ENCODE measurements around the gene MTX1.

Gene MTX1

DNA sequence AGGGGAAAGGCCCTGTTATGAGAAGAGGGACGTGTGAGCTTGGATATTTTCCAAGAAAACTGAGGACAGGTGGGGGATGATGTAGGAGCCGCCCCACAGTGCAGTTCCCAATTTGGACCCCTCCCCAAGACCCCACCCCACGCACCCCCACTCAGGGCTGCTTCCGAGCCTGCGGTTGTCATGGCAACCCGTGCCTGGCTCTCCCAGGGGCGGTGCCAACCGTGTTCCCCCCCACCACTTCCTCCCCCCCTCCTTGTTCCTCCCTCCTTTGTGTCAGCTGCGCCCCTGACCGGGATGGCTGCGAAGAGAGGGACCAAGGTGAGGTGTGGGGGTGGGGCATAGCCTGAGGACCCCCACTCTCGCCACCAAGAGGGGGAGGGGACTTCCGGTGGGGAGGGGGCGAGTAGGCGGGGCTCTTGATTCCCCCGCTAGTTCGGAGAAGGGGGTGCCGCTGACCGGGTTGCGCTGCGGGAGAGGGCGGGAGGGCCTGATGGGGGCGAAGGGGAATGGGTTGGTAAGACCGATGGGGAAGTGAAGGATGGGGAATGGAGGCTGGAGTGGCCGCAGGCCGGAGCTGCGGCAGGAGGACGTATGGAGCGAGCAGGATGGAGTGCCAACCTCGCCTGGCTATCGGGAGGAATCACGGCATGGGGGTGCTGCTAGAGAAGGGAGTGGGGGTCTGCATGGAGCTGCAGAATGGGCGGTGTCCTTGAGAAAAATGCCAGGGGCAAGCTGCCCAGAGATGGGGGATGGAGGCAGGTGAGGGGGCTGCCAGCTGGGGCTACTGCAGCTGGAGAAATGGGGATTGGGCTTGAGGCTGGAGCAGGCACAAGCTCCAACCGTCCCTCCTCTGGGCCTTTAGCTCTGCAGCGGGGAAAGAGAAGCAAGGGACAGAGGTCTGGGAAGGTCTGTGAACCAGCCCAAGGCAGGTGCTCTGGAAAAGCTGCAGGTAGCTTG lies 33.9 kb upstream of the MTX1 start:
- no peak for DNase-seq (ENCODE audit: low spot score)

DNA sequence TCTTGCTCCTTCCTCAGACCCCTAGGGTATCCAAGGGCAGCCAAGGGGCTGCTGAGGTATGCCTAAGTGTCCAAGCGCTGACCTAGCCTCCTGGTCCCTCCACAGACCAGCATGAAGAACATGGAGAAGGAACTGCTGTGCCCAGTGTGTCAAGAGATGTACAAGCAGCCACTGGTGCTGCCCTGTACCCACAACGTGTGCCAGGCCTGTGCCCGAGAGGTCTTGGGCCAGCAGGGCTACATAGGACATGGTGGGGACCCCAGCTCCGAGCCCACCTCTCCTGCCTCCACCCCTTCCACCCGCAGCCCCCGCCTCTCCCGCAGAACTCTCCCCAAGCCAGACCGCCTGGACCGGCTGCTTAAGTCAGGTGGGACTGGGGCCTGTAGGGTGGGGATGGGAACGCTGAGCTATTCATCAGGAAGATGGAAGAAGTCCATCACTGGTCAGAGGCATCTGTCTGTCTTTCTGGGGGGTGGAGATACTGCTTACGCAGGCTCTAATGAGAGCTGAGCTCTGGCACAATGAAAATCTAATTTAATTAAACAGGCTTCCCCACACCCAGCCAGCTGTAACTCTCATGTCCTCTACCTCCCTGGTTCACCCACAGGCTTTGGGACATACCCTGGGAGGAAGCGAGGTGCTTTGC lies 33.1 kb upstream of the MTX1 start:
- no peak for DNase-seq (ENCODE audit: low spot score)

DNA sequence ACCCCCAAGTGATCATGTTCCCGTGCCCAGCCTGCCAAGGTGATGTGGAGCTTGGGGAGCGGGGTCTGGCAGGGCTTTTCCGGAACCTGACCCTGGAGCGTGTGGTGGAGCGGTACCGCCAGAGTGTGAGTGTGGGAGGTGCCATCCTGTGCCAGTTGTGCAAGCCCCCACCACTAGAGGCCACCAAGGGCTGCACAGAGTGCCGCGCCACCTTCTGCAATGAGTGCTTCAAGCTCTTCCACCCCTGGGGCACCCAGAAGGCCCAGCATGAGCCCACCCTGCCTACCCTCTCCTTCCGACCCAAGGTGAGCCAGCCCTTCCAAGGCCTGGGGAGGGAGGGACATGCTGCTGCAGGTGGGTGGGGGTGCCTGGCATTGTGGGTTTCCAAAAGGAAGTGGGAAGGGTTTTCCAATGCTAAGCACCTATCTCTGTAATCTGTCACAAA lies 32.5 kb upstream of the MTX1 start:
- no peak for DNase-seq (ENCODE audit: low spot score)

GRCh38 chr1:155176544-155177071 lies 31.9 kb upstream of the MTX1 start:
- DNase-seq (ENCODE audit: low spot score): peak; percentile 89

DNA sequence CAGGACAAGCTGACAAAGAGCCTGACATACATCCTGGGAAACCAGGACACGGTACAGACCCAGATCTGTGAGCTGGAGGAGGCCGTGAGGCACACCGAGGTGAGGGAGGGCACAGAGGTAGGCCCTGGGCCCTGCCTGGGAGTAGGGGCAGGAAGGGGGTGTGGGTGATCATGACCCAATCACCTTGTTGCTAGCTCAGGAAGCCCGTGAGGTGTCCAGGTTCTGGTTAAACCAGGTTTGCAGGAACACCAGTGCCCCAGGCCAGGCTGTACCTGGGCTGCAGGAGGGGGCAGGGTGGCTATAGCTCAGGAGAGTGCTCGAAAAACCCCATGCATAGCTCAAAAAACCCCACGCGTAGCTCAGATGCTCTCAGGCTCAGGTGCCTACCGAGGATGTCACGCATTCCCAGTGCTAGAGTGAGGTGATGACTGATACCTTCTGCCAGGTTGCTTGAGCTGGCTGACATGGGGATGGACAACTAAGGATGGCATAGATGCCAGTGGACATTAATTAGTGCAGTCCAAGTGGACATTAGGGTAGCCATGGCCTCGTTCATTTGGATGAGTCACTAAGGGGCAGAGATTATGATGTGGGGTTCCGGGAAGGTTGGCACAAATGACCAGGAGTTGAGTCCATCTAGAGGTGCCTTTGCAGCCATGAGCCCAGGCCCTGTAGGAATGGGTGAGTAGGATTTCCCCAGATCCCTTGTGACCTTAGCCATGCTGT lies 31.1 kb upstream of the MTX1 start:
- DNase-seq (ENCODE audit: low spot score): no peak

GRCh38 chr1:155177918-155178281 lies 30.6 kb upstream of the MTX1 start:
- DNase-seq (ENCODE audit: low spot score): no peak

DNA sequence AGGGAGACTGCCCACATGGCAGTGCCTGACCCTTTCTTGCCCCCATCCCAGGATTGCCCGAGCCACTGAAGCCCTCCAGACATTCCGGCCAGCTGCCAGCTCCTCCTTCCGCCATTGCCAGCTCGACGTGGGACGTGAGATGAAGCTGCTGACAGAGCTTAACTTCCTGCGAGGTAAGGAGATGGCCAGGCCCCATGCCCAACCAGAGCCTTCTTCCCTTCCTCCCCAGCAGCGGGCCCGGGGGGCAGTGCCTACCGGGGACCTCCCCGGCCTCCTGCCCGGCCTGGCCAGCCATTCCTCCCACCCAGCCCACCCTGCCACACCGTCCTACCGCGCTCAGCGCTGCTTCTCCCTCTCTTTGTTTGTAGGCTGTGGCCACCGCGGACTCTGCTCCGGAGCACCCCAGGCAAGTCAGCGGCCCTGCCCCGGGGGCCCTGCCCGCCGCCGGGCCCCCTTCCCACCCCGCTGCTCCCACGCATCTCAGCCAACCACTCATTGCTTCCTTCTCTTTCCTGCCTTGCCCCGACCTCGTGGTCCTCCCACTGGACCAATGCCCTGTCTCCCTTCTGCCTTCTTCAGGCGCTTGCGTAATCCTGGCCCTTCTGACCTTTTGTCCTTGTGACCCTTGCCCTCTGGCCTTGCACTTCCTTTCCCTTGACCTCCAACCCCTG lies 29.9 kb upstream of the MTX1 start:
- DNase-seq (ENCODE audit: low spot score): no peak

DNA sequence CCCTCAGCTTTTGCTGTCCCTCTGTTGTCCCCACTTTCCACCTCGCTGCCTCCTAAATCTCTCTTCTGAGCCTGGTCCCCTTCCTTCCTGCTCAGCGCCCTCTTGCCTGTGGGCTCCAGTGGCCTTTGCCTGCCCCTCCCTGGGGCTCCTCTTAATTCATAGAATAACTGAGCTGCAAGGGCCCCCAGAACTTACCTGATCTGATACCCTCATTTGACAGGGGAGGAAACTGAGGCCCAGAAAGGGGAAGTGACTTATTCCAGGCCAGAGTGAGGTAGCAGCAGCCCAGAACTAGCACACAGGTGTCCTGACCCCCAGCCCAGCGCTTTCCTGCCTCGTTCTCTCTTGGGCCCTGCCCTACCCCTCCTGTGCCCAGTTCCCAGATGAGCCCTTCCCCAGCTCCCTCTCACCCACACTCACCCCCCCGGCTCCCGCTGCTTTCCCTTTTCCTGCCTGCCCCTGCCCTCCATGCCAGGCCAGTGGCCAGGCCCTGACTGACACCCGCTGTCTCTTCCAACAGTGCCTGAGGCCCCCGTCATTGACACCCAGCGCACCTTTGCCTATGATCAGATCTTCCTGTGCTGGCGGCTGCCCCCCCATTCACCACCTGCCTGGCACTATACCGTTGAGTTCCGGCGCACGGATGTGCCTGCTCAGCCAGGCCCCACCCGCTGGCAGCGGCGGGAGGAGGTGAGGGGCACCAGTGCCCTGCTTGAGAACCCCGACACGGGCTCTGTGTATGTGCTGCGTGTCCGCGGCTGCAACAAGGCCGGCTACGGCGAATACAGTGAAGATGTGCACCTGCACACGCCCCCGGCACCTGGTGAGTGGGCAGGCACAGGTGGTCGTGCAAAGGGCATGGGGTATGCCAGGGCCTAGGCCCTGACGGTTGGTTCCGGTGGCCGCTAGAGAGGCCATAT lies 29.1 kb upstream of the MTX1 start:
- DNase-seq (ENCODE audit: low spot score): no peak

- no peak for DNase-seq (ENCODE audit: low spot score)
Measured at GRCh38 chr1:155181371-155182051, 27.0 kb upstream of the MTX1 start.

DNA sequence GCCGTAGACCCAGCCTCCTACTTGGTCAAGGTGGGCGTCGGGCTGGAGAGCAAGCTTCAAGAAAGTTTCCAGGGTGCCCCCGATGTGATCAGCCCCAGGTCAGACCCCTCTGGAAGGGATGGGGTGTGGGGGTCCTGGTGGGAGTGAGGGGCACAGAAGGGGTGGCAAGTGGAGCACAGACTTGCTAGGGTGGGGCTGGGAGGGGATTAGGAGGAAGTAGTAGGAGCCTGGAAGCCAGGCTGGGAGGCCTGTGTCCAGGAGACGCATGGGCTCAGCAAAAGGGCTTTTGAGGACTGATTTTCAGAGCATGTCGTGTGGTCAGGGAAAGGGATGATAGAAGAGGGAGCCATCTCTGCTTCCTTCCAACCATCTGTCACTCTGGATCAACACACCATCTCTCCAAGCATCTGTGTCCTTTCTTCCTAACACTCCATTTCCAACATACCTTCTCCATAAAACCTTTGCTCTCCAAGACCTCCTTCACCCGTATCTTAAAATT lies 26.4 kb upstream of the MTX1 start:
- DNase-seq (ENCODE audit: low spot score): no peak

DNA sequence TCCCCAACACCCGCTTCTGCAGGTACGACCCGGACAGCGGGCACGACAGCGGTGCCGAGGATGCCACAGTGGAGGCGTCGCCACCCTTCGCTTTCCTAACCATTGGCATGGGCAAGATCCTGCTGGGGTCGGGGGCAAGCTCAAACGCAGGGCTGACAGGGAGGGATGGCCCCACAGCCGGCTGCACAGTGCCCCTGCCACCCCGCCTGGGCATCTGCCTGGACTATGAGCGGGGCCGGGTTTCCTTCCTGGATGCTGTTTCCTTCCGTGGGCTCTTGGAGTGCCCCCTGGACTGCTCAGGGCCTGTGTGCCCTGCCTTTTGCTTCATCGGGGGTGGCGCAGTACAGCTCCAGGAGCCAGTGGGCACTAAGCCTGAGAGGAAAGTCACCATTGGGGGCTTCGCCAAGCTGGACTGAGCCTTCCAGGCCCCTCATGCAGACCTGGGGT lies 24.7 kb upstream of the MTX1 start:
- no peak for DNase-seq (ENCODE audit: low spot score)

DNA sequence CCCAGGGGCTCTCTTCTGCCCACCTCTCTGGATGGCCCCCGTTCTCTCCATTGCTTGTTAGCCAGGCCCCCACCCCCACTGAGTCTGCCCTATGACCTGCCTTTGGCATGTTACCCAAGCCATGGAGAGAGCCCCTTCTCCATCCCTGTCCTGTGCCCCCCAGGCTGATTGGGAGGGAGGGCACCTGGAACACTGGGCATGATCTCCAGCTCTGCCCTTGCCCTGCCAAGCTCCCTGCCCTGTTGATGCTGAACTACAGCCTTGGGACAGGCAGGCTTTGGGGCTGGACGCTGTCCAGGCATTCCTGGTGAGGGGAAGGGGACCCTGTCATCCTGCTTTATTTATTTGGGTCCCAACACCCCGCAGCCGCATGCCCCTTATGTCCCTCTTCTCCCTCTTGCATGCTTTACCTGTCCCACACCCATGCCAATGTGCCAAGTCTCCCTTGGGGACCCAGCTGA lies 24.1 kb upstream of the MTX1 start:
- DNase-seq (ENCODE audit: low spot score): no peak

DNA sequence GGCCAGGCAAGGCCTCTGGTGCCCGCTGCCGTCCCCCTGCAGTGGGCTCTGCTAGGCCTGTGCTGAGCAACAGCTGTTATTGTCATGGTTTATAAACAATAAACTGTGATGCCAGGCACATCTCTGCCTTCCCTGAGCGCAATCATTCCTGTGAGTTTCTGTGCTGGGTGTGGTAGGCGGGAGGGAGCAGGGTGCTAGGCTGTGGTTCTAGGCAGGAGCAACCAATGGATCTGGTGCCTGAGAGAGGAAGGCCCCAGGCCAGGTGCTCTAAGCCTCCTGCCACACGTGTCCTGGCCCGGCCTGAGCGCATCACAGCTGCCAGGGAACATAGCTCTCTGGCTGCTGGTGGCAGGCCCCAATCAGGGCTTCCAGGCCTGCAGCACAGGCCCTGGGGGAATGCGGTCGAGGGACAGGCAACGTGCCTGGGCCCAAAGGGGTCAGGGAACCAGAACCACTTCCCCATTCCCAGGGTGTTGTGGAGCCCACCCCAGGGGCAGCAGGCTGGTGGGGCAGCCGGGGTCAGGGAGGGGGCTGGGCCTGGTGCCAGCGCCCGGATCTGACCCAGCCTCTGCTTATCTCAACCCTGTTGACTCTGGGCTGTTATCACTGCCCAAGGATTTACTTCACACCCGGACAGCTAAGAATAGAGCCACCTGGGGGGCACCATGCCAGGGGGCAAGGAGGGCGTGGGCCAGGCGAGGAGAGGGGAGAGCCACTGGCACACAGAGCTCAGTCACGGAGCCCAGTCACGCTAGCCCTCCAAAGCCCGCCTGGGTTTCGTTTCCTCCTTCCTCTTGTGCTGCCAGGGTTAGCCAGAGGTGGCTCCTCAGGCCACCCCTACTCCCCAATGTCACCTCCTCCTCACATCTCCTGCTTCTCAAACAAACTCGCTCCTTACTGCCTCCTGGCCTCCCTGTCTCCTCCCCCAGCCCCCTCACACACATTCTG lies 23.4 kb upstream of the MTX1 start:
- DNase-seq (ENCODE audit: low spot score): no peak

- no peak for DNase-seq (ENCODE audit: low spot score)
Measured at GRCh38 chr1:155185783-155186066, 22.8 kb upstream of the MTX1 start.

GRCh38 chr1:155186067-155186793 lies 22.3 kb upstream of the MTX1 start:
- no peak for DNase-seq (ENCODE audit: low spot score)

DNA sequence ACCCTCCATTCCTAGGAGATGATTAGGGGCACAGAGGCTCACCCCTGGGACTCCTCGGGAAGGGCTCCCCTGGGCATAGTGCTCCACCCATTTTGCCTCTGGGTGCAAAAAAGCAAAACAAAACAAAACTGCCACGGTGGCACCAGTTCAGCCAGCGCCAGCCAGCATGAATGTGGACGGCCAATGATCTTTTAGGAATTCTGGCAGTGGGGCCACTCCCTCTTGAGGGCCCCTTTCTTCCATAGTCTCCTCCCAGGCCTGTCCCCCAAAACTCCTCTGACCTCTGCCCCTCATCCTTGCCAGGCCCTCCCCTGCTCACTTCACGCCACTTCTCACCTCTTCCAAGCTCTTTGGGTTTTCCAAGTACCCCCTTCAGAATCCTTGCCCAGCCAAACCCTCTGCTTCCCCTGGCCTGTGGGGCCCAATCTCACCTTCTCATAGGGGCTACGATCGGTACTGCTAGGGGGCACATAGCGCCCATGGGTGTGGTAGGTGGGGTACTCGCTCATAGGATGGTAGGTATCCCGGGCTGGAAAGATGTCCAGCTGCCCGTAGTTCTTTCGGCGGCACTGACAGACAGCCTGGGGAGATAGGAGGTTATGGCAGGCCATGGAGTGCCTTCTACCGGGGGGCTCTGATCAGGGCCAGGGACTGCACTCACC lies 21.6 kb upstream of the MTX1 start:
- no peak for DNase-seq (ENCODE audit: low spot score)

DNA sequence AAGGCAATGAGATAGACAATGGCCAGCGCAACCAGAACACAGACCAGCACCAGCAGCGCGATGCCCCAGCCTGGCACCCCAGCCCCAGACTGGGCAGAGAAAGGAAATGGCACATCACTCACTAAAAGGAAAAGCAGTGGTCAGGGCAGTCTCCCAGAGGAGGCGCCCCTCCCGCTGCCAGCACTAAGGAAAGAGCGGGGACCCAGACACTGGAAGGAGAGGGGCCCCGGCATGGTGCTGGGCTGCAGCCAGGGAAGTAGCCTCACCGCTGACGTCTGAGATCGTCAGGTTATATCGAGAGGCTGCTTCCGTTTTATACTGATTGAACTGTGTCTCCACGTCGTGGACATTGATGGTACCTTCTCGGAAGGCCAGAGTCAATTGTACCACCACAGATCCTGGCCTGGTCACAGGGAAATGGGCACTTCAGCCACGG lies 21.0 kb upstream of the MTX1 start:
- DNase-seq (ENCODE audit: low spot score): no peak

DNA sequence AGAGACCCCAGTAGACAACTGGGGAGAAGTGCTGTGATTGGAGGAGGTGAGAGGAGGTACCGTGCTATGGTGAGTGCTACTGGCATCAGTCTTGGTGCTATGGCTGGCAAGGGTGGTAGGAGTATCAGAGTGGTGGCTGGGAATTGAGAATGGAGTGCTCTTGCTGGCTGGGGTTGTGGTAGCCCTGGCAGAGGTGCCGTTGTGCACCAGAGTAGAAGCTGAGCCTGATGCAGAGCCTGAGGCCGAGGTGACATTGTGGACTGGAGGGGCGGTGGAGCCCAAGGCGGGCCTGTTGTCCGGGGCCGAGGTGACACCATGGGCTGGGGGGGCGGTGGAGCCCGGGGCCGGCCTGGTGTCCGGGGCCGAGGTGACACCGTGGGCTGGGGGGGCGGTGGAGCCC lies 20.2 kb upstream of the MTX1 start:
- DNase-seq (ENCODE audit: low spot score): no peak
